H1 (cell line): Measurements from ENCODE around the gene LTF. TPM values are rescaled to one million over a fixed set of nuclear protein-coding genes. Genes with fewer than 3 reads are reported as not detected.

Experiments
- CTCF ChIA-PET: fragments of 300-600 bp; sonication (Branson Sonifier 250); formaldehyde crosslinking; loops from one replicate; lab custom pipeline; 2021; ENCODE audit not compliant: partially characterized antibody; lab: Charles Lee
- POLR2A ChIA-PET: fragments of 300-600 bp; sonication (Branson Sonifier 250); formaldehyde crosslinking; loops from one replicate; lab custom pipeline; 2021; ENCODE audit warnings: inconsistent platforms; ENCODE audit not compliant: partially characterized antibody; lab: Charles Lee
- DNase-seq, 2 experiments: peaks; one replicate each; pipeline versions ENCODE4 v3.0.0 to v3.0.0-alpha.2; 2010 to 2022; ENCODE audit warnings: low spot score in 2 of 2, low read depth in 1 of 2, mixed read lengths in 1 of 2
- FAIRE-seq: peaks from 2 replicates; lab custom pipeline; 2011; peaks lifted over from hg19 to GRCh38; lab: Jason Lieb, UNC
- H2AFZ ChIP-seq: 2 replicates; pipeline ENCODE4 v1.8.1; 2012; ENCODE audit warnings: low read length, inconsistent platforms
- H2AK5ac ChIP-seq: 2 replicates; pipeline ENCODE4 v1.6.1; 2013; ENCODE audit warnings: low read depth, low read length
- H2BK120ac ChIP-seq: replicated peaks from 2 replicates; pipeline ENCODE3; 2013; ENCODE audit warnings: low read depth, low read length, inconsistent platforms
- H2BK12ac ChIP-seq: 2 replicates; pipeline ENCODE4 v1.6.1; 2013; ENCODE audit warnings: low read depth, low read length
- H2BK15ac ChIP-seq: 2 replicates; pipeline ENCODE4 v1.6.1; 2013; ENCODE audit warnings: low read length
- H2BK20ac ChIP-seq: 2 replicates; pipeline ENCODE4 v1.6.1; 2013; ENCODE audit warnings: low read length
- H2BK5ac ChIP-seq: 2 replicates; pipeline ENCODE4 v1.6.1; 2013; ENCODE audit warnings: low read depth, low read length
- H3K14ac ChIP-seq: 2 replicates; pipeline ENCODE4 v1.6.1; 2013; ENCODE audit warnings: inconsistent platforms; ENCODE audit not compliant: insufficient read length
- H3K18ac ChIP-seq: 2 replicates; pipeline ENCODE4 v1.6.1; 2013; ENCODE audit warnings: low read length; ENCODE audit errors: extremely low read depth
- H3K23ac ChIP-seq: 2 replicates; pipeline ENCODE4 v1.6.1; 2013; ENCODE audit warnings: inconsistent platforms; ENCODE audit not compliant: insufficient read length
- H3K23me2 ChIP-seq: 2 replicates; pipeline ENCODE4 v1.6.1; 2013; ENCODE audit warnings: low read depth, low read length
- H3K27ac ChIP-seq: 2 replicates; pipeline ENCODE4 v1.6.1; 2011; ENCODE audit warnings: low read depth, low read length, inconsistent platforms
- H3K27me3 ChIP-seq, 4 experiments: replicated peaks in 1 of 4; 1 replicate in 1 of 4; 2 replicates in 3 of 4; pipeline versions ENCODE4 v1.6.1 to v1.8.1; 2011 to 2013; ENCODE audit warnings: low read length in 3 of 4, mild to moderate bottlenecking in 3 of 4, inconsistent platforms in 2 of 4, mixed read lengths in 2 of 4, moderate library complexity in 1 of 4; ENCODE audit not compliant: control insufficient read depth in 3 of 4, insufficient read depth in 3 of 4; ENCODE audit errors: extremely low read depth in 1 of 4
- H3K36me3 ChIP-seq, 4 experiments: 2 replicates each; pipeline versions ENCODE4 v1.6.1 to v1.8.1; 2011 to 2013; ENCODE audit warnings: mild to moderate bottlenecking in 4 of 4, low read length in 3 of 4, moderate library complexity in 2 of 4, control low read depth in 1 of 4, inconsistent platforms in 1 of 4; ENCODE audit not compliant: insufficient read depth in 4 of 4, control insufficient read depth in 2 of 4
- H3K4ac ChIP-seq: replicated peaks from 2 replicates; pipeline ENCODE3; 2013; ENCODE audit warnings: low read length, low read depth, mixed read lengths, inconsistent platforms; ENCODE audit not compliant: insufficient read length
- H3K4me1 ChIP-seq, 4 experiments: replicated peaks in 1 of 4; 1 replicate in 1 of 4; 2 replicates in 3 of 4; pipeline versions ENCODE4 v1.6.1 to v1.8.1; 2011 to 2013; ENCODE audit warnings: low read length in 3 of 4, inconsistent platforms in 2 of 4, mixed read lengths in 1 of 4; ENCODE audit not compliant: insufficient read depth in 4 of 4, control insufficient read depth in 3 of 4
- H3K4me2 ChIP-seq, 2 experiments: 2 replicates each; pipeline versions ENCODE4 v1.6.1 to v1.8.1; 2011 to 2013; ENCODE audit warnings: low read depth in 2 of 2, low read length in 2 of 2, control low read depth in 1 of 2, inconsistent platforms in 1 of 2, mild to moderate bottlenecking in 1 of 2; ENCODE audit not compliant: insufficient read depth in 1 of 2
- H3K4me3 ChIP-seq, 4 experiments: fragments of 200-600, 300-600 bp in 1 of 4; sonication (generic), shearing (Covaris generic), sonication (Bioruptor Twin) in 1 of 4; 2 replicates each; pipeline versions ENCODE4 v1.5.1 to v1.8.1; 2011 to 2016; ENCODE audit warnings: low read length in 4 of 4, low read depth in 3 of 4, control low read depth in 2 of 4, inconsistent platforms in 2 of 4, mild to moderate bottlenecking in 2 of 4, mixed read lengths in 1 of 4, moderate library complexity in 1 of 4; ENCODE audit not compliant: insufficient read depth in 2 of 4; ENCODE audit errors: extremely low read depth in 1 of 4
- H3K56ac ChIP-seq: replicated peaks from 2 replicates; pipeline ENCODE3; 2013; ENCODE audit warnings: low read depth, mild to moderate bottlenecking, mixed read lengths, low read length, inconsistent platforms; ENCODE audit not compliant: insufficient read length
- H3K79me1 ChIP-seq: 2 replicates; pipeline ENCODE4 v1.6.1; 2013; ENCODE audit warnings: low read depth, low read length, control low read depth
- H3K79me2 ChIP-seq, 2 experiments: 2 replicates each; pipeline versions ENCODE4 v1.6.1 to v1.8.1; 2012 to 2013; ENCODE audit warnings: low read length in 2 of 2, mild to moderate bottlenecking in 2 of 2, inconsistent platforms in 1 of 2; ENCODE audit not compliant: insufficient read depth in 2 of 2, control insufficient read depth in 1 of 2
- H3K9ac ChIP-seq, 4 experiments: replicated peaks in 1 of 4; 1 replicate in 1 of 4; 2 replicates in 3 of 4; pipeline versions ENCODE4 v1.6.1 to v1.8.1; 2011 to 2013; ENCODE audit warnings: low read depth in 3 of 4, low read length in 3 of 4, control low read depth in 2 of 4, mild to moderate bottlenecking in 2 of 4, moderate library complexity in 2 of 4, inconsistent platforms in 1 of 4; ENCODE audit errors: extremely low read depth in 1 of 4
- H3K9me3 ChIP-seq, 2 experiments: 2 replicates each; pipeline versions ENCODE4 v1.6.1 to v1.8.1; 2012 to 2013; ENCODE audit warnings: mild to moderate bottlenecking in 2 of 2, moderate library complexity in 2 of 2, control low read depth in 1 of 2, inconsistent platforms in 1 of 2, low read depth in 1 of 2, low read length in 1 of 2, mixed read lengths in 1 of 2; ENCODE audit not compliant: insufficient read depth in 2 of 2
- H4K20me1 ChIP-seq, 2 experiments: replicated peaks in 1 of 2; 2 replicates each; pipeline versions ENCODE3 to v1.8.1; 2011 to 2013; ENCODE audit warnings: inconsistent platforms in 2 of 2, low read length in 2 of 2, mild to moderate bottlenecking in 1 of 2; ENCODE audit not compliant: insufficient read depth in 2 of 2, control insufficient read depth in 1 of 2
- H4K5ac ChIP-seq: 2 replicates; pipeline ENCODE4 v1.6.1; 2013; ENCODE audit warnings: low read length, low read depth, mixed read lengths, inconsistent platforms; ENCODE audit not compliant: insufficient read length
- H4K8ac ChIP-seq: 2 replicates; pipeline ENCODE4 v1.8.0; 2013; ENCODE audit warnings: mild to moderate bottlenecking, moderate library complexity, low read length, inconsistent platforms; ENCODE audit not compliant: insufficient read depth; ENCODE audit errors: extremely low read depth
- H4K91ac ChIP-seq: replicated peaks from 2 replicates; pipeline ENCODE3; 2013; ENCODE audit warnings: low read length, mixed read lengths, inconsistent platforms; ENCODE audit not compliant: insufficient read length
- GTF2F1 ChIP-seq: IDR thresholded peaks from 2 replicates; pipeline ENCODE4 v1.6.1; 2012; ENCODE audit warnings: low read depth, low read length, improper control_type of control experiment, borderline replicate concordance
- KDM4A ChIP-seq: IDR thresholded peaks from one replicate; pipeline ENCODE4 v1.7.1; 2012; ENCODE audit warnings: low read depth, mild to moderate bottlenecking, moderate library complexity, low read length, inconsistent platforms; ENCODE audit not compliant: severe bottlenecking
- PHF8 ChIP-seq: fragments of 200-600 bp; sonication (generic); conservative IDR thresholded peaks from 2 replicates; pipeline ENCODE4 v1.7.1; 2012; ENCODE audit warnings: low read depth, mild to moderate bottlenecking, inconsistent platforms, low read length, moderate library complexity
- POLR2AphosphoS5 ChIP-seq: IDR thresholded peaks from 2 replicates; pipeline ENCODE4 v1.6.1; 2011; ENCODE audit warnings: low read depth, low read length
- SIRT6 ChIP-seq: IDR thresholded peaks from one replicate; pipeline ENCODE4 v1.7.1; 2012; ENCODE audit warnings: low read length, inconsistent platforms
- SIX5 ChIP-seq: IDR thresholded peaks from 2 replicates; pipeline ENCODE4 v1.6.1; 2011; ENCODE audit warnings: mild to moderate bottlenecking, low read depth, low read length
- SP4 ChIP-seq: IDR thresholded peaks from 2 replicates; pipeline ENCODE4 v1.6.1; 2012; ENCODE audit warnings: low read length, inconsistent platforms
- TBP ChIP-seq: IDR thresholded peaks from 2 replicates; pipeline ENCODE4 v1.6.1; 2011; ENCODE audit warnings: low read depth, low read length, improper control_type of control experiment
- TEAD4 ChIP-seq: IDR thresholded peaks from 2 replicates; pipeline ENCODE4 v1.6.1; 2012; ENCODE audit warnings: low read depth, low read length, inconsistent platforms, mixed read lengths
- WGBS, 2 experiments: shearing (Covaris generic) in 1 of 2; methylation state at CpG; one replicate each; pipeline versions ENCODE4 v1.1.6 to v1.1.7; 2013 to 2015; ENCODE audit warnings: low lambda C conversion rate in 2 of 2, mixed read lengths in 2 of 2, inconsistent platforms in 1 of 2, low coverage in 1 of 2, missing lambda C conversion rate in 1 of 2; ENCODE audit not compliant: insufficient replicate concordance in 2 of 2, insufficient coverage in 1 of 2, insufficient read length in 1 of 2; ENCODE audit errors: extremely low coverage in 1 of 2, missing lambda C conversion rate in 1 of 2; 5-methylcytosine and 5-hydroxymethylcytosine counted together
- polyA plus RNA-seq, 7 experiments: library from polyadenylated mRNA; depleted of rRNA in 3 of 7; stranded (reverse) in 5 of 7; unstranded in 2 of 7; fragments of >200 nt in 5 of 7; fragments of 200-250 nt in 2 of 7; gene quantifications; 1 replicate in 5 of 7; 2 replicates in 1 of 7; 4 replicates in 1 of 7; pipeline versions ENCODE4 v1.2.1 to v1.2.3, GENCODE V29; 2011 to 2013; ENCODE audit warnings: missing spikeins in 2 of 7, mixed read lengths in 2 of 7
- total RNA-seq: library from RNA; stranded (reverse); fragmentation: NEBNext Ultra II Directional; extraction: Animal tissue kit (Norgen Biotek cat#: 25700); gene quantifications from 2 replicates; pipeline ENCODE4 v1.2.1, GENCODE V29; 2021
- TF ChIP-seq, protein P1 (sequence below): IDR thresholded peaks from 2 replicates; pipeline ENCODE4 v1.6.1; 2011; ENCODE audit warnings: low read length, improper control_type of control experiment

LTF gene
- total and polyA plus RNA-seq, 2 of the 8 experiments (the other 6 are each of a cell fraction or from before 2014, with no cell fraction given), result 0.23 to 0.99 TPM

DNA sequence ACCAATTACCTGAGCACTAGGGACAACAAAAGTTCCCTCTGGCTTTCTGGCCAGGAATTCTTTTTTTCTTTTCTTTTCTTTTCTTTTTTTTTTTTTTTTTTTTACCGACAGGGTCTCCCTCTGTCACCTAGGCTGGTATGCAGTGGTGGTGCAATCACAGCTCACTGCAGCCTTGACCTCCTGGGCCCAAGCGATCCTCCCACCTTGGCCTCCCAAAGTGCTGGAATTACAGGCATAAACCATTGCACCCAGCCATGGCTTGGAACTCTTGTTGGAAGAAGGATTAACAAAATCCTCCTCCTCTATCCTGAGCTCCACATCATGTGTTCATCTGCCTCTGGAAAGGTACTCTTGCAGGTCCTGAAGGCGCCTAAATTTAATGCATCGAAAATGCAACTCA lies 2.9 kb upstream of the LTF start:
- no peak overlapping the region for H3K4ac ChIP-seq
- H2BK120ac ChIP-seq, result no peak overlapping the region
- CTCF ChIA-PET, result interaction anchor here (1.3 to 7.5 kb wide), 3 partner anchors 17 to 24 kb away, joined by 3 to 38 read pairs (median 15); no protein-coding TSS in a partner anchor
- H3K79me1 ChIP-seq, result no peaks in the 10 kb centered on the region
- no peak overlapping the region for H3K18ac ChIP-seq
- no peak overlapping the region for H3K56ac ChIP-seq
- no peak overlapping the region for H3K4me3 ChIP-seq
- no peak overlapping the region for H4K5ac ChIP-seq
- no peak overlapping the region for H3K4me2 ChIP-seq
- peaks cover 0 to 6% (median 4%) of the 10 kb centered on the region in 4 experiments; a peak in 4 of 7 replicates for H3K4me1 ChIP-seq
- no peak overlapping the region for H3K9ac ChIP-seq
- no peak overlapping the region for H2AFZ ChIP-seq
- H3K27me3 ChIP-seq, result peaks cover 7 to 28% (median 24%) of the 10 kb centered on the region in 4 experiments
- POLR2A ChIA-PET, result no interaction called here
- FAIRE-seq (no peak), DNase-seq (no peak)
- no peak overlapping the region for H2BK12ac ChIP-seq
- peaks cover 2% of the 10 kb centered on the region for H3K23me2 ChIP-seq
- H2BK20ac ChIP-seq, result no peak overlapping the region
- no peak overlapping the region for H4K8ac ChIP-seq
- no peak overlapping the region for H3K14ac ChIP-seq
- 94% methylated on average over 3 of the region's 4 CpGs; no CpG with 5 or more reads in 1 of the 2 experiments for WGBS, 2 experiments
- no peak overlapping the region for H3K27ac ChIP-seq
- H3K79me2 ChIP-seq, result no peaks in the 10 kb centered on the region
- no peak overlapping the region for H2BK15ac ChIP-seq
- H2BK5ac ChIP-seq, result no peak overlapping the region
- H2AK5ac ChIP-seq, result no peak overlapping the region
- no peak overlapping the region for H4K91ac ChIP-seq
- no peaks in the 10 kb centered on the region for H3K36me3 ChIP-seq
- no peaks in the 10 kb centered on the region for H3K9me3 ChIP-seq
- TF ChIP-seq TBP (no peak), SIRT6 (no peak), PHF8 (no peak), KDM4A (no peak), POLR2AphosphoS5 (no peak), GTF2F1 (no peak), TEAD4 (no peak), SIX5 (no peak), SP4 (no peak)
- TF ChIP-seq, protein P1, sequence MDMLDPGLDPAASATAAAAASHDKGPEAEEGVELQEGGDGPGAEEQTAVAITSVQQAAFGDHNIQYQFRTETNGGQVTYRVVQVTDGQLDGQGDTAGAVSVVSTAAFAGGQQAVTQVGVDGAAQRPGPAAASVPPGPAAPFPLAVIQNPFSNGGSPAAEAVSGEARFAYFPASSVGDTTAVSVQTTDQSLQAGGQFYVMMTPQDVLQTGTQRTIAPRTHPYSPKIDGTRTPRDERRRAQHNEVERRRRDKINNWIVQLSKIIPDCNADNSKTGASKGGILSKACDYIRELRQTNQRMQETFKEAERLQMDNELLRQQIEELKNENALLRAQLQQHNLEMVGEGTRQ, result no peak
- no peak overlapping the region for H3K23ac ChIP-seq
- peaks cover 0 to 1% of the 10 kb centered on the region in 2 experiments for H4K20me1 ChIP-seq
